A549 (cell line): ENCODE data around the gene MAML3. TPM values are rescaled to one million over a fixed set of nuclear protein-coding genes. Genes with fewer than 3 reads are reported as not detected.

ENCODE experiments used
- ATAC-seq, 2 experiments: fragments of 200-7000 bp in 1 of 2; fragments of >200 bp in 1 of 2; cut with Nextera tagmentation in 1 of 2; cut with Tn5 transposase in 1 of 2; 3 replicates each; pipeline versions ENCODE4 v1.8.0 to v1.9.1; 2018 to 2020; ENCODE audit warnings: mild to moderate bottlenecking in 1 of 2, moderate library complexity in 1 of 2
- CTCF ChIA-PET: fragments of 300-600 bp; sonication (Branson Sonifier 250); formaldehyde crosslinking; extraction: SDS; loops from one replicate; lab custom pipeline; 2021; ENCODE audit warnings: antibody characterized with exemption, inconsistent platforms; lab: Yijun Ruan, JAX
- POLR2A ChIA-PET: fragments of 350-600 bp; formaldehyde crosslinking; extraction: SDS; loops from one replicate; lab custom pipeline; 2021; ENCODE audit warnings: antibody characterized with exemption, inconsistent platforms; lab: Yijun Ruan, JAX
- DNase-seq, 2 experiments: peaks; one replicate each; pipeline versions ENCODE4 v3.0.0 to v3.0.0-alpha.2; 2011 to 2016; ENCODE audit warnings: low read depth in 1 of 2, low spot score in 1 of 2
- FAIRE-seq: peaks from 2 replicates; lab custom pipeline; 2011; peaks lifted over from hg19 to GRCh38; lab: Jason Lieb, UNC
- H3K27ac ChIP-seq, 2 experiments: fragments of >200 bp; sonication (Bioruptor Twin); formaldehyde crosslinking; 3 replicates each; pipeline ENCODE4 v1.5.1; 2016 to 2017
- H3K4me1 ChIP-seq: fragments of >200 bp; sonication (Bioruptor Twin); formaldehyde crosslinking; 3 replicates; pipeline ENCODE4 v1.6.1; 2016
- H3K4me2 ChIP-seq: fragments of >200 bp; sonication (Bioruptor Twin); formaldehyde crosslinking; 3 replicates; pipeline ENCODE4 v1.6.1; 2016
- H3K4me3 ChIP-seq: fragments of >200 bp; sonication (Bioruptor Twin); formaldehyde crosslinking; 3 replicates; pipeline ENCODE4 v1.5.1; 2016
- H3K9me3 ChIP-seq: fragments of >200 bp; sonication (Bioruptor Twin); formaldehyde crosslinking; 3 replicates; pipeline ENCODE4 v1.6.1; 2016
- BHLHE40 ChIP-seq: IDR thresholded peaks from 2 replicates; pipeline ENCODE4 v1.6.1; 2012; ENCODE audit warnings: low read depth, low read length, inconsistent platforms
- E2F6 ChIP-seq: IDR thresholded peaks from 2 replicates; pipeline ENCODE4 v1.6.1; 2012; ENCODE audit warnings: low read depth, borderline replicate concordance
- EHMT2 ChIP-seq: fragments of 200-600 bp; sonication (generic); IDR thresholded peaks from 2 replicates; pipeline ENCODE4 v1.6.1; 2016; ENCODE audit warnings: antibody characterized with exemption, low read depth, mild to moderate bottlenecking, moderate library complexity
- EP300 ChIP-seq, 2 experiments: fragments of >200 bp; sonication (Bioruptor Twin); formaldehyde crosslinking; IDR thresholded peaks; 2 replicates in 1 of 2; 3 replicates in 1 of 2; pipeline ENCODE4 v1.6.1; 2016 to 2017
- FOSB ChIP-seq: fragments of 250-450 bp; sonication (Bioruptor Pico); IDR thresholded peaks from 2 replicates; pipeline ENCODE4 v1.5.0; 2020; ENCODE audit warnings: mild to moderate bottlenecking, moderate library complexity
- FOSL2 ChIP-seq, 2 experiments: fragments of 450-650 bp in 1 of 2; fragments of >200 bp in 1 of 2; sonication (Bioruptor Twin) in 1 of 2; formaldehyde crosslinking; IDR thresholded peaks; 2 replicates each; pipeline versions ENCODE4 v1.5.0 to v1.6.1; 2016 to 2020; ENCODE audit warnings: mild to moderate bottlenecking in 1 of 2, moderate library complexity in 1 of 2
- HOXB13 ChIP-seq: fragments of 250-450 bp; sonication (Bioruptor Pico); IDR thresholded peaks from 2 replicates; pipeline ENCODE4 v1.5.0; 2020; ENCODE audit warnings: low read depth, mild to moderate bottlenecking, moderate library complexity
- HOXB5 ChIP-seq: fragments of 250-450 bp; sonication (Bioruptor Pico); IDR thresholded peaks from 2 replicates; pipeline ENCODE4 v1.5.0; 2020; ENCODE audit warnings: mild to moderate bottlenecking, moderate library complexity
- JUN ChIP-seq, 2 experiments: fragments of >200 bp; sonication (Bioruptor Twin); formaldehyde crosslinking; IDR thresholded peaks; 2 replicates in 1 of 2; 3 replicates in 1 of 2; pipeline ENCODE4 v1.6.1; 2016 to 2017
- JUNB ChIP-seq: fragments of >200 bp; sonication (Bioruptor Twin); formaldehyde crosslinking; IDR thresholded peaks from 2 replicates; pipeline ENCODE4 v1.6.1; 2016
- KDM1A ChIP-seq: fragments of 200-600 bp; sonication (generic); IDR thresholded peaks from 2 replicates; pipeline ENCODE4 v1.6.1; 2016; ENCODE audit warnings: low read depth, mild to moderate bottlenecking
- KDM5A ChIP-seq: fragments of 200-600 bp; sonication (generic); IDR thresholded peaks from 2 replicates; pipeline ENCODE4 v1.6.1; 2016; ENCODE audit warnings: antibody characterized with exemption, mild to moderate bottlenecking
- MAZ ChIP-seq: fragments of 150-350 bp; IDR thresholded peaks from 2 replicates; pipeline ENCODE4 v1.6.1; 2014; ENCODE audit warnings: antibody characterized with exemption, low read depth, low read length, borderline replicate concordance
- MYC ChIP-seq: IDR thresholded peaks from 2 replicates; pipeline ENCODE4 v1.6.1; 2012; ENCODE audit warnings: mild to moderate bottlenecking, inconsistent platforms, low read length, improper control_type of control experiment, borderline replicate concordance
- NR3C1 ChIP-seq: fragments of >200 bp; sonication (Bioruptor Twin); formaldehyde crosslinking; IDR thresholded peaks from 3 replicates; pipeline ENCODE4 v1.6.1; 2017
- RAD21 ChIP-seq, 2 experiments: fragments of >200 bp in 1 of 2; sonication (Bioruptor Twin) in 1 of 2; formaldehyde crosslinking in 1 of 2; IDR thresholded peaks in 1 of 2; conservative IDR thresholded peaks in 1 of 2; 2 replicates in 1 of 2; 3 replicates in 1 of 2; pipeline ENCODE4 v1.6.1; 2012 to 2018; ENCODE audit warnings: inconsistent platforms in 1 of 2
- RCOR1 ChIP-seq: fragments of 150-350 bp; IDR thresholded peaks from 2 replicates; pipeline ENCODE4 v1.6.1; 2014; ENCODE audit warnings: antibody characterized with exemption, low read length, low read depth
- RNF2 ChIP-seq: fragments of 200-600 bp; sonication (generic); IDR thresholded peaks from 2 replicates; pipeline ENCODE4 v1.6.1; 2016; ENCODE audit warnings: low read depth, mild to moderate bottlenecking, antibody characterized with exemption, moderate library complexity, borderline replicate concordance
- SMC3 ChIP-seq: fragments of >200 bp; sonication (Bioruptor Twin); formaldehyde crosslinking; IDR thresholded peaks from 3 replicates; pipeline ENCODE4 v1.6.1; 2018; ENCODE audit warnings: inconsistent platforms
- SREBF2 ChIP-seq: fragments of 450-650 bp; IDR thresholded peaks from 2 replicates; pipeline ENCODE4 v1.6.1; 2014; ENCODE audit warnings: mild to moderate bottlenecking, moderate library complexity
- TP53 ChIP-seq: fragments of 250-450 bp; sonication (Bioruptor Pico); IDR thresholded peaks from 2 replicates; pipeline ENCODE4 v1.5.0; 2021; ENCODE audit warnings: mild to moderate bottlenecking, moderate library complexity
- ZSCAN20 ChIP-seq: fragments of 250-450 bp; sonication (Bioruptor Pico); IDR thresholded peaks from 2 replicates; pipeline ENCODE4 v1.8.0; 2022; ENCODE audit warnings: mild to moderate bottlenecking, moderate library complexity
- WGBS: methylation state at CpG from one replicate; pipeline ENCODE4 v1.1.6; 2017; ENCODE audit errors: missing lambda C conversion rate; 5-methylcytosine and 5-hydroxymethylcytosine counted together
- polyA plus RNA-seq, 4 experiments: library from polyadenylated mRNA; depleted of rRNA in 3 of 4; stranded (reverse); fragments of >200 nt; fragmentation: RNase III in 1 of 4; extraction: RNeasy Plus Mini Kit Qiagen cat#74134 plus additional on column Dnase treatment in 1 of 4; gene quantifications; 2 replicates in 3 of 4; 3 replicates in 1 of 4; pipeline ENCODE4 v1.2.3, GENCODE V29; 2011 to 2017
- TF ChIP-seq, protein P1 (sequence below): fragments of >200 bp; sonication (Bioruptor Twin); formaldehyde crosslinking; IDR thresholded peaks from 3 replicates; pipeline ENCODE4 v1.5.1; 2016
- TF ChIP-seq, protein P2 (sequence below): fragments of 450-650 bp; IDR thresholded peaks from 2 replicates; pipeline ENCODE4 v1.6.1; 2014; ENCODE audit warnings: antibody characterized with exemption
- TF ChIP-seq, protein P3 (sequence below): fragments of >200 bp; sonication (Bioruptor Twin); formaldehyde crosslinking; IDR thresholded peaks from 2 replicates; pipeline ENCODE4 v1.6.1; 2016
- TF ChIP-seq, protein P4 (sequence below): fragments of 250-450 bp; sonication (Bioruptor Pico); IDR thresholded peaks from 2 replicates; pipeline ENCODE4 v1.5.0; 2020; ENCODE audit warnings: low read depth, mild to moderate bottlenecking, moderate library complexity
- TF ChIP-seq, protein P5 (sequence below): fragments of 250-450 bp; sonication (Bioruptor Pico); IDR thresholded peaks from 2 replicates; pipeline ENCODE4 v1.5.0; 2021; ENCODE audit warnings: mild to moderate bottlenecking, moderate library complexity, borderline replicate concordance

Gene MAML3
- polyA plus RNA-seq, 2 of the 4 experiments (the other 2 are of a cell fraction): 9.0 to 22.2 TPM

DNA sequence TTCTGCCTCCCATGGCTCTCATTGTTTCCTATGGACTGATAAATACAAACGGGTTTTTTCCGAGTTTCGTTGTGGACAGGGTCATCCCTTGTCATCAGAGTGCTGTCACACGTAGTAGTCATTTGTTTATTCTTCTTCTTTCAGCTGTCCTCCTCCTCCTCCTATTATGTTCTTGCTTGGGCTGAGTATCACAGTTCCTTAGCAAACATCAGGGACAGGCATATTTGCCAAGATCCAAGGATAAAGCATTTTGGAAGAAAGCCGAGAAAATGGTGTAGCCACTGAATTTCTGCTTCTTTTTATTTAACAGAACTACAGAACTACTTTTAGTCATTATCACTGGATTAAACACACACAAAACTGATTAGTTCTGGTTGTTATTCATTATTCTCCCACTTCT is 167.9 kb downstream of the MAML3 start (continued):
- TF ChIP-seq, protein P1, sequence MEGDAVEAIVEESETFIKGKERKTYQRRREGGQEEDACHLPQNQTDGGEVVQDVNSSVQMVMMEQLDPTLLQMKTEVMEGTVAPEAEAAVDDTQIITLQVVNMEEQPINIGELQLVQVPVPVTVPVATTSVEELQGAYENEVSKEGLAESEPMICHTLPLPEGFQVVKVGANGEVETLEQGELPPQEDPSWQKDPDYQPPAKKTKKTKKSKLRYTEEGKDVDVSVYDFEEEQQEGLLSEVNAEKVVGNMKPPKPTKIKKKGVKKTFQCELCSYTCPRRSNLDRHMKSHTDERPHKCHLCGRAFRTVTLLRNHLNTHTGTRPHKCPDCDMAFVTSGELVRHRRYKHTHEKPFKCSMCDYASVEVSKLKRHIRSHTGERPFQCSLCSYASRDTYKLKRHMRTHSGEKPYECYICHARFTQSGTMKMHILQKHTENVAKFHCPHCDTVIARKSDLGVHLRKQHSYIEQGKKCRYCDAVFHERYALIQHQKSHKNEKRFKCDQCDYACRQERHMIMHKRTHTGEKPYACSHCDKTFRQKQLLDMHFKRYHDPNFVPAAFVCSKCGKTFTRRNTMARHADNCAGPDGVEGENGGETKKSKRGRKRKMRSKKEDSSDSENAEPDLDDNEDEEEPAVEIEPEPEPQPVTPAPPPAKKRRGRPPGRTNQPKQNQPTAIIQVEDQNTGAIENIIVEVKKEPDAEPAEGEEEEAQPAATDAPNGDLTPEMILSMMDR: no peak
- TF ChIP-seq ZSCAN20 (CRISPR knock-in tag): no peak
- TF ChIP-seq EP300 (IDR thresholded peaks at IDR 0.05): no peak
- TF ChIP-seq NR3C1: no peak
- TF ChIP-seq BHLHE40: no peak
- TF ChIP-seq, protein P2, sequence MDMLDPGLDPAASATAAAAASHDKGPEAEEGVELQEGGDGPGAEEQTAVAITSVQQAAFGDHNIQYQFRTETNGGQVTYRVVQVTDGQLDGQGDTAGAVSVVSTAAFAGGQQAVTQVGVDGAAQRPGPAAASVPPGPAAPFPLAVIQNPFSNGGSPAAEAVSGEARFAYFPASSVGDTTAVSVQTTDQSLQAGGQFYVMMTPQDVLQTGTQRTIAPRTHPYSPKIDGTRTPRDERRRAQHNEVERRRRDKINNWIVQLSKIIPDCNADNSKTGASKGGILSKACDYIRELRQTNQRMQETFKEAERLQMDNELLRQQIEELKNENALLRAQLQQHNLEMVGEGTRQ: no peak
- TF ChIP-seq MYC: no peak
- no peak for TF ChIP-seq SMC3
- no peak for TF ChIP-seq FOSB (CRISPR knock-in tag)
- no peak for TF ChIP-seq E2F6
- TF ChIP-seq, all 56 proteins: peak for 0

- H3K9me3 ChIP-seq: no peaks in the 10 kb centered on the region
- no peak for FAIRE-seq
- CTCF ChIA-PET: interaction anchor here (1.4 kb wide), 1 partner anchor 12 kb away, joined by 5 read pairs; no protein-coding TSS in a partner anchor
These were observed 168.6 kb downstream of the MAML3 start for GRCh38 chr4:139985401-139985800.

DNA sequence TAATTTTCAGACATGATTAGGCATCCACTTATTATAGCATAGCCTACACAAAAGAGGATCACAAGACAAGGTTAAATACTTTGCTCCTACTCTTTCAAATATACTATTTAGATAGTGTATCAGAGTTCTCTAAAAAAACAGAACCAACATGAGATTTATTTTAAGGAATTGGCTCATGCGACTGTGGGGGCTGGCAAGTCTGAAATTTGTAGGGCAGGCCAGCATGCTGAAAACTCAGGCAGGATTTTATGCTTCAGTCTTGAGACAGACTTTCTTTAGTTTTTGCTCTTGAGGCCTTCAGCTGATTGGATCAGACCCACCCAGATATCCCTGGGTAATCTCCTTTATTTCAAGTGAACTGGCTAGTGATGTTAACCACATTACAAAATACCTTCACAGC is 169.5 kb downstream of the MAML3 start:
- Histone ChIP-seq H3K9me3 (no peaks in the 10 kb centered on the region), H3K4me3 (no peak overlapping the region), H3K4me2 (no peak overlapping the region), H3K4me1 (peaks cover 15% of the 10 kb centered on the region), H3K27ac (no peak overlapping the region)
- CTCF ChIA-PET: interaction anchor here (1.4 kb wide), 1 partner anchor 11 kb away, joined by 5 read pairs; no protein-coding TSS in a partner anchor
- DNase-seq (no peak), ATAC-seq (no peak), FAIRE-seq (no peak)
- POLR2A ChIA-PET: no interaction called here
- TF ChIP-seq, protein P3, sequence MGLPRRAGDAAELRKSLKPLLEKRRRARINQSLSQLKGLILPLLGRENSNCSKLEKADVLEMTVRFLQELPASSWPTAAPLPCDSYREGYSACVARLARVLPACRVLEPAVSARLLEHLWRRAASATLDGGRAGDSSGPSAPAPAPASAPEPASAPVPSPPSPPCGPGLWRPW: no peak
- TF ChIP-seq JUN (IDR thresholded peaks at IDR 0.05) (no peak), MYC (no peak), EHMT2 (no peak), SMC3 (no peak), FOSL2 (IDR thresholded peaks at IDR 0.05) (no peak), FOSL2 (CRISPR knock-in tag; IDR thresholded peaks at IDR 0.05) (no peak), RCOR1 (no peak), SREBF2 (no peak), E2F6 (no peak), KDM5A (no peak), RAD21 (conservative IDR thresholded peaks at IDR 0.05 in 1 of 2, IDR thresholded peaks at IDR 0.05 in 1 of 2) (no peak), BHLHE40 (no peak), EP300 (IDR thresholded peaks at IDR 0.05) (no peak)
- TF ChIP-seq, protein P4, sequence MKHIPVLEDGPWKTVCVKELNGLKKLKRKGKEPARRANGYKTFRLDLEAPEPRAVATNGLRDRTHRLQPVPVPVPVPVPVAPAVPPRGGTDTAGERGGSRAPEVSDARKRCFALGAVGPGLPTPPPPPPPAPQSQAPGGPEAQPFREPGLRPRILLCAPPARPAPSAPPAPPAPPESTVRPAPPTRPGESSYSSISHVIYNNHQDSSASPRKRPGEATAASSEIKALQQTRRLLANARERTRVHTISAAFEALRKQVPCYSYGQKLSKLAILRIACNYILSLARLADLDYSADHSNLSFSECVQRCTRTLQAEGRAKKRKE (CRISPR knock-in tag): no peak
- TF ChIP-seq, protein P5, sequence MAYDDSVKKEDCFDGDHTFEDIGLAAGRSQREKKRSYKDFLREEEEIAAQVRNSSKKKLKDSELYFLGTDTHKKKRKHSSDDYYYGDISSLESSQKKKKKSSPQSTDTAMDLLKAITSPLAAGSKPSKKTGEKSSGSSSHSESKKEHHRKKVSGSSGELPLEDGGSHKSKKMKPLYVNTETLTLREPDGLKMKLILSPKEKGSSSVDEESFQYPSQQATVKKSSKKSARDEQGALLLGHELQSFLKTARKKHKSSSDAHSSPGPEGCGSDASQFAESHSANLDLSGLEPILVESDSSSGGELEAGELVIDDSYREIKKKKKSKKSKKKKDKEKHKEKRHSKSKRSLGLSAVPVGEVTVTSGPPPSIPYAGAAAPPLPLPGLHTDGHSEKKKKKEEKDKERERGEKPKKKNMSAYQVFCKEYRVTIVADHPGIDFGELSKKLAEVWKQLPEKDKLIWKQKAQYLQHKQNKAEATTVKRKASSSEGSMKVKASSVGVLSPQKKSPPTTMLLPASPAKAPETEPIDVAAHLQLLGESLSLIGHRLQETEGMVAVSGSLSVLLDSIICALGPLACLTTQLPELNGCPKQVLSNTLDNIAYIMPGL (CRISPR knock-in tag): no peak
- WGBS: 92% methylated on average over 1 of the region's 1 CpG

More at GRCh38 chr4:139985401-139985800, 168.6 kb downstream of the MAML3 start:
- H3K4me3 ChIP-seq: no peak overlapping the region
- POLR2A ChIA-PET: no interaction called here
- DNase-seq (no peak), ATAC-seq (no peak)
- H3K27ac ChIP-seq: no peak overlapping the region
- H3K4me1 ChIP-seq: peaks cover 19% of the 10 kb centered on the region
- TF ChIP-seq RCOR1 (no peak), RNF2 (no peak), HOXB5 (CRISPR knock-in tag) (no peak), TP53 (CRISPR knock-in tag) (no peak), MYC (no peak), KDM1A (no peak), JUNB (no peak), HOXB13 (no peak), MAZ (no peak), FOSL2 (IDR thresholded peaks at IDR 0.05) (no peak), FOSL2 (CRISPR knock-in tag; IDR thresholded peaks at IDR 0.05) (no peak)
- TF ChIP-seq, protein P1: no peak
- no peak overlapping the region for H3K4me2 ChIP-seq
